Hepatocyte (in vitro differentiated cells): Measurements from ENCODE around the gene MRPS22.

Source experiments
- EZH2 ChIP-seq: fragments of 200-600 bp; sonication (generic); IDR thresholded peaks from 2 replicates; pipeline ENCODE4 v1.6.1; 2016; ENCODE audit warnings: antibody characterized with exemption, mild to moderate bottlenecking, borderline replicate concordance
- EZH2phosphoT487 ChIP-seq: fragments of 200-600 bp; sonication (generic); IDR thresholded peaks from one replicate; pipeline ENCODE4 v1.6.1; 2018; ENCODE audit warnings: antibody characterized with exemption, mild to moderate bottlenecking, low read depth, moderate library complexity; ENCODE audit not compliant: unreplicated experiment, severe bottlenecking
- TF ChIP-seq, protein P1 (sequence below): fragments of 200-600 bp; sonication (generic); IDR thresholded peaks from 2 replicates; pipeline ENCODE4 v1.5.1; 2016; ENCODE audit warnings: antibody characterized with exemption, mild to moderate bottlenecking; ENCODE audit not compliant: poor library complexity

DNA sequence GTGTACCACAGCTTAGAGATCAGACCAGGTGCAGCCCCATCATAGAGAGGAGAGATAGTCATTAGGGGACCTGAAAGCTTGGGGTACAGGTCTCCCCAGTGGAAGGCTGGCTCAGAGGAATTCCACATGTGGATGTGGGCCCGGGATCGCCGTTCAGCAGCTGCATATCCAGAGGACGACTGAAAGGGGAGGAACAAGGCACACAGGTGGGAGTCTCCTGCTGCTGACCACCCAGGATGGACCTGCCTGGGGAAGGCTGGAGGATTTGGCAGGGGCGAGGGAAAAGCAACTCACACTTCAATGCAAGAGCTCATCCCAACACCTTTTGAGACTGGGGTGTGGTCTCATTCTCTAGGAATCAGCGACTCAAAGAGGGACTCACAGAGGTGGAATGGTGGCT is 25.0 kb upstream of the MRPS22 start:
- TF ChIP-seq, protein P1, sequence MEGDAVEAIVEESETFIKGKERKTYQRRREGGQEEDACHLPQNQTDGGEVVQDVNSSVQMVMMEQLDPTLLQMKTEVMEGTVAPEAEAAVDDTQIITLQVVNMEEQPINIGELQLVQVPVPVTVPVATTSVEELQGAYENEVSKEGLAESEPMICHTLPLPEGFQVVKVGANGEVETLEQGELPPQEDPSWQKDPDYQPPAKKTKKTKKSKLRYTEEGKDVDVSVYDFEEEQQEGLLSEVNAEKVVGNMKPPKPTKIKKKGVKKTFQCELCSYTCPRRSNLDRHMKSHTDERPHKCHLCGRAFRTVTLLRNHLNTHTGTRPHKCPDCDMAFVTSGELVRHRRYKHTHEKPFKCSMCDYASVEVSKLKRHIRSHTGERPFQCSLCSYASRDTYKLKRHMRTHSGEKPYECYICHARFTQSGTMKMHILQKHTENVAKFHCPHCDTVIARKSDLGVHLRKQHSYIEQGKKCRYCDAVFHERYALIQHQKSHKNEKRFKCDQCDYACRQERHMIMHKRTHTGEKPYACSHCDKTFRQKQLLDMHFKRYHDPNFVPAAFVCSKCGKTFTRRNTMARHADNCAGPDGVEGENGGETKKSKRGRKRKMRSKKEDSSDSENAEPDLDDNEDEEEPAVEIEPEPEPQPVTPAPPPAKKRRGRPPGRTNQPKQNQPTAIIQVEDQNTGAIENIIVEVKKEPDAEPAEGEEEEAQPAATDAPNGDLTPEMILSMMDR, result no peak
- no peak for TF ChIP-seq EZH2phosphoT487
- no peak for TF ChIP-seq EZH2
